Thyroid gland (tissue), 4 donors: ENCODE data around the gene TFF2.

Experiments
- POLR2A ChIP-seq, 2 donors: fragments of 450-650 bp; IDR thresholded peaks; one replicate each; pipeline ENCODE4 v1.6.1; 2017; ENCODE audit warnings: antibody characterized with exemption in 2 of 2, mild to moderate bottlenecking in 2 of 2, moderate library complexity in 1 of 2
- TF ChIP-seq, protein P1 (sequence below), 6 experiments: fragments of 200-600 bp in 3 of 6; fragments of 450-650 bp in 3 of 6; sonication (generic) in 3 of 6; IDR thresholded peaks; one replicate each; pipeline ENCODE4 v1.5.1; 2016 to 2019; ENCODE audit warnings: antibody characterized with exemption in 6 of 6, mild to moderate bottlenecking in 2 of 6, inconsistent platforms in 1 of 6, moderate library complexity in 1 of 6

DNA sequence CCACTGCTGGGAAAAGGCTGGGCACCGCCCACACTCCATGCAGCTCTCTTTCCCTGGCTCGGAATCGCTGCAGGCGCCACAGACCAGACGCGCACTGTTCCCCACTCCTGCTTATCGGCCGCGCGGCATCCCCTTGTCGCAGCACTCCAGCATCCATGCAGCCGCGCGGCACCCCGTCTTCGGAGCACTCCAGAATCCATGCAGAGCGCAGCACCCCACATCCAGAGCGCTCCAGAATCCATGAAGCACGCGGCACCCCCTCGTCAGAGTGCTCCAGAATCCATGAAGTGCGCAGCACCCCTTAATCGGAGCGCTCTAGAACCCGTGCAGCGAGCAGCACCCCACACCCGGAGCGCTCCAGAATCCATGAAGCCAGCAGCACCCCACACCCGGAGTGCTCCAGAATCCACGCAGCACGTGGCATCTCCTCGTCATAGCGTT lies 45.1 kb downstream of the TFF2 start:
- TF ChIP-seq, protein P1, sequence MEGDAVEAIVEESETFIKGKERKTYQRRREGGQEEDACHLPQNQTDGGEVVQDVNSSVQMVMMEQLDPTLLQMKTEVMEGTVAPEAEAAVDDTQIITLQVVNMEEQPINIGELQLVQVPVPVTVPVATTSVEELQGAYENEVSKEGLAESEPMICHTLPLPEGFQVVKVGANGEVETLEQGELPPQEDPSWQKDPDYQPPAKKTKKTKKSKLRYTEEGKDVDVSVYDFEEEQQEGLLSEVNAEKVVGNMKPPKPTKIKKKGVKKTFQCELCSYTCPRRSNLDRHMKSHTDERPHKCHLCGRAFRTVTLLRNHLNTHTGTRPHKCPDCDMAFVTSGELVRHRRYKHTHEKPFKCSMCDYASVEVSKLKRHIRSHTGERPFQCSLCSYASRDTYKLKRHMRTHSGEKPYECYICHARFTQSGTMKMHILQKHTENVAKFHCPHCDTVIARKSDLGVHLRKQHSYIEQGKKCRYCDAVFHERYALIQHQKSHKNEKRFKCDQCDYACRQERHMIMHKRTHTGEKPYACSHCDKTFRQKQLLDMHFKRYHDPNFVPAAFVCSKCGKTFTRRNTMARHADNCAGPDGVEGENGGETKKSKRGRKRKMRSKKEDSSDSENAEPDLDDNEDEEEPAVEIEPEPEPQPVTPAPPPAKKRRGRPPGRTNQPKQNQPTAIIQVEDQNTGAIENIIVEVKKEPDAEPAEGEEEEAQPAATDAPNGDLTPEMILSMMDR (IDR thresholded peaks at IDR 0.05), result no peak
- no peak for TF ChIP-seq POLR2A (IDR thresholded peaks at IDR 0.05)
